Esophagus muscularis mucosa (tissue), 3 donors: ENCODE measurements around the gene RBM20.

Source experiments
- CTCF ChIP-seq, 3 experiments: fragments of 200-600 bp in 2 of 3; fragments of 450-650 bp in 1 of 3; sonication (generic) in 2 of 3; IDR thresholded peaks; one replicate each; pipeline ENCODE4 v1.5.1; 2017 to 2019; ENCODE audit warnings: antibody characterized with exemption in 3 of 3, mild to moderate bottlenecking in 2 of 3, moderate library complexity in 1 of 3
- POLR2AphosphoS5 ChIP-seq, 2 donors: sonication (generic); formaldehyde crosslinking; IDR thresholded peaks; one replicate each; pipeline ENCODE4 v1.6.1; 2017; ENCODE audit warnings: antibody characterized with exemption in 2 of 2

- no peak for TF ChIP-seq POLR2AphosphoS5 (IDR thresholded peaks at IDR 0.05)
- TF ChIP-seq CTCF (IDR thresholded peaks at IDR 0.05): no peak
These were observed 150.7 kb downstream of the RBM20 start for GRCh38 chr10:110794808-110795207.
